Thyroid gland (tissue), 4 donors: ENCODE data around the gene C11orf52.

ENCODE experiments used
- POLR2A ChIP-seq, 2 donors: fragments of 450-650 bp; IDR thresholded peaks; one replicate each; pipeline ENCODE4 v1.6.1; 2017; ENCODE audit warnings: antibody characterized with exemption in 2 of 2, mild to moderate bottlenecking in 2 of 2, moderate library complexity in 1 of 2
- TF ChIP-seq, protein P1 (sequence below), 6 experiments: fragments of 200-600 bp in 3 of 6; fragments of 450-650 bp in 3 of 6; sonication (generic) in 3 of 6; IDR thresholded peaks; one replicate each; pipeline ENCODE4 v1.5.1; 2016 to 2019; ENCODE audit warnings: antibody characterized with exemption in 6 of 6, mild to moderate bottlenecking in 2 of 6, inconsistent platforms in 1 of 6, moderate library complexity in 1 of 6

GRCh38 chr11:111960916-111961315, 42.2 kb downstream of the C11orf52 start:
- TF ChIP-seq, protein P1, sequence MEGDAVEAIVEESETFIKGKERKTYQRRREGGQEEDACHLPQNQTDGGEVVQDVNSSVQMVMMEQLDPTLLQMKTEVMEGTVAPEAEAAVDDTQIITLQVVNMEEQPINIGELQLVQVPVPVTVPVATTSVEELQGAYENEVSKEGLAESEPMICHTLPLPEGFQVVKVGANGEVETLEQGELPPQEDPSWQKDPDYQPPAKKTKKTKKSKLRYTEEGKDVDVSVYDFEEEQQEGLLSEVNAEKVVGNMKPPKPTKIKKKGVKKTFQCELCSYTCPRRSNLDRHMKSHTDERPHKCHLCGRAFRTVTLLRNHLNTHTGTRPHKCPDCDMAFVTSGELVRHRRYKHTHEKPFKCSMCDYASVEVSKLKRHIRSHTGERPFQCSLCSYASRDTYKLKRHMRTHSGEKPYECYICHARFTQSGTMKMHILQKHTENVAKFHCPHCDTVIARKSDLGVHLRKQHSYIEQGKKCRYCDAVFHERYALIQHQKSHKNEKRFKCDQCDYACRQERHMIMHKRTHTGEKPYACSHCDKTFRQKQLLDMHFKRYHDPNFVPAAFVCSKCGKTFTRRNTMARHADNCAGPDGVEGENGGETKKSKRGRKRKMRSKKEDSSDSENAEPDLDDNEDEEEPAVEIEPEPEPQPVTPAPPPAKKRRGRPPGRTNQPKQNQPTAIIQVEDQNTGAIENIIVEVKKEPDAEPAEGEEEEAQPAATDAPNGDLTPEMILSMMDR (IDR thresholded peaks at IDR 0.05) = no peak
- TF ChIP-seq POLR2A (IDR thresholded peaks at IDR 0.05) = no peak
